MM.1S (cell line): ENCODE results near the gene STXBP1.

Source experiments
- DNase-seq: peaks from one replicate; pipeline ENCODE4 v3.0.0-alpha.2; 2015
- H2AFZ ChIP-seq: fragments of 300-600 bp; sonication (generic); 2 replicates; pipeline ENCODE4 v1.6.0; 2016; ENCODE audit warnings: antibody characterized with exemption, low read length
- H3F3A ChIP-seq: fragments of 300-600 bp; sonication (generic); 2 replicates; pipeline ENCODE4 v1.6.1; 2016; ENCODE audit warnings: mild to moderate bottlenecking, antibody characterized with exemption, low read length, moderate library complexity, mixed read lengths; ENCODE audit not compliant: insufficient read depth
- H3K27ac ChIP-seq: fragments of 300-600 bp; sonication (generic); 2 replicates; pipeline ENCODE4 v1.5.1; 2016; ENCODE audit warnings: mild to moderate bottlenecking, low read length
- H3K27me3 ChIP-seq: fragments of 300-600 bp; sonication (generic); replicated peaks from 2 replicates; pipeline ENCODE4 v1.6.0; 2016; ENCODE audit warnings: low read length; ENCODE audit not compliant: insufficient read depth
- H3K36me3 ChIP-seq: fragments of 300-600 bp; sonication (generic); replicated peaks from 2 replicates; pipeline ENCODE4 v1.6.1; 2016; ENCODE audit warnings: mild to moderate bottlenecking, low read length, mixed read lengths; ENCODE audit not compliant: insufficient read depth
- H3K4me1 ChIP-seq: fragments of 300-600 bp; sonication (generic); 2 replicates; pipeline ENCODE4 v1.6.1; 2016; ENCODE audit warnings: low read length, mixed read lengths
- H3K4me2 ChIP-seq: fragments of 300-600 bp; sonication (generic); 2 replicates; pipeline ENCODE4 v1.6.0; 2016; ENCODE audit warnings: low read depth, low read length
- H3K4me3 ChIP-seq: fragments of 300-600 bp; sonication (generic); 2 replicates; pipeline ENCODE4 v1.5.1; 2016; ENCODE audit warnings: low read length, mixed read lengths
- H3K79me2 ChIP-seq: fragments of 300-600 bp; sonication (generic); 2 replicates; pipeline ENCODE4 v1.6.1; 2016; ENCODE audit warnings: mixed run types, low read length, mixed read lengths
- H3K9ac ChIP-seq: fragments of 300-600 bp; sonication (generic); 2 replicates; pipeline ENCODE4 v1.6.1; 2016; ENCODE audit warnings: low read length, mixed read lengths
- H3K9me2 ChIP-seq: fragments of 300-600 bp; sonication (generic); replicated peaks from 2 replicates; pipeline ENCODE4 v1.6.1; 2016; ENCODE audit warnings: mild to moderate bottlenecking, low read length, mixed read lengths; ENCODE audit not compliant: insufficient read depth
- H3K9me3 ChIP-seq: fragments of 300-600 bp; sonication (generic); replicated peaks from 2 replicates; pipeline ENCODE4 v1.6.1; 2016; ENCODE audit warnings: mild to moderate bottlenecking, low read length, mixed read lengths; ENCODE audit not compliant: insufficient read depth
- H4K20me1 ChIP-seq: fragments of 300-600 bp; sonication (generic); 2 replicates; pipeline ENCODE4 v1.6.1; 2016; ENCODE audit warnings: mild to moderate bottlenecking, low read length, moderate library complexity, mixed read lengths; ENCODE audit not compliant: insufficient read depth
- CTCF ChIP-seq: fragments of 300-600 bp; sonication (generic); IDR thresholded peaks from 2 replicates; pipeline ENCODE4 v1.5.1; 2016; ENCODE audit warnings: antibody characterized with exemption, low read length, mixed read lengths
- EZH2 ChIP-seq: fragments of 300-600 bp; sonication (generic); optimal IDR thresholded peaks from 2 replicates; pipeline ENCODE3; 2017; ENCODE audit warnings: low read depth, mild to moderate bottlenecking, antibody characterized with exemption, low read length, mixed read lengths
- EZH2phosphoT487 ChIP-seq: fragments of 300-600 bp; sonication (generic); IDR thresholded peaks from 2 replicates; pipeline ENCODE4 v1.6.1; 2018; ENCODE audit warnings: antibody characterized with exemption, low read length

The STXBP1 gene

GRCh38 chr9:127611899-127612790 lies at the start of gene STXBP1:
Gene STXBP1 (plus strand): TSS chr9:127612277. CDS start chr9:127612404, 127 bp downstream.
- peak within 1 kb of the TSS; percentile 92 for H2AFZ ChIP-seq
- no peak for TF ChIP-seq EZH2
- TF ChIP-seq CTCF, result peak; percentile 9; the same call in 1 of the 2 replicates
- peak within 1 kb of the TSS; percentile 72 for H3K4me2 ChIP-seq
- peak within 1 kb of the TSS; percentile 80 for H3K4me3 ChIP-seq
- peaks cover 17% of the 10 kb centered on the region for H3K4me1 ChIP-seq
- DNase-seq, result peak; percentile 91
- H3K36me3 ChIP-seq, result no peaks in the 10 kb centered on the region
- H3K79me2 ChIP-seq, result no peaks in the 10 kb centered on the region
- H3K27me3 ChIP-seq, result no peaks in the 10 kb centered on the region
- no peaks in the 10 kb centered on the region for H3K9me3 ChIP-seq
- H4K20me1 ChIP-seq, result no peaks in the 10 kb centered on the region
- H3K9ac ChIP-seq, result peak within 1 kb of the TSS; percentile 62; the same call in 1 of the 2 replicates
- no peak within 1 kb of the TSS for H3K27ac ChIP-seq
- peaks cover 11% of the 10 kb centered on the region for H3F3A ChIP-seq
- H3K9me2 ChIP-seq, result no peaks in the 10 kb centered on the region

- no peak overlapping the region for H3K4me3 ChIP-seq
- H3K4me1 ChIP-seq, result 0 out of 2 replicates have a peak, but pooled peaks cover 3% of the 10 kb centered on the region
- no peak for TF ChIP-seq EZH2
- TF ChIP-seq CTCF, result no peak
- no peak for TF ChIP-seq EZH2phosphoT487
Observed at GRCh38 chr9:127562279-127562796, 49.7 kb upstream of the STXBP1 start.

GRCh38 chr9:127562841-127563401 lies 49.2 kb upstream of the STXBP1 start:
- H4K20me1 ChIP-seq, result no peaks in the 10 kb centered on the region
- H3K4me3 ChIP-seq, result no peak overlapping the region
- no peaks in the 10 kb centered on the region for H3K27me3 ChIP-seq
- no peak overlapping the region for H3K27ac ChIP-seq
- TF ChIP-seq CTCF, result no peak
- TF ChIP-seq EZH2phosphoT487, result no peak
- no peak for TF ChIP-seq EZH2
- DNase-seq, result no peak
- no peaks in the 10 kb centered on the region for H3K9me2 ChIP-seq
- H3K79me2 ChIP-seq, result no peaks in the 10 kb centered on the region
- H3K9me3 ChIP-seq, result no peaks in the 10 kb centered on the region
- H3F3A ChIP-seq, result no peaks in the 10 kb centered on the region
- H3K36me3 ChIP-seq, result no peaks in the 10 kb centered on the region
- H3K9ac ChIP-seq, result no peak overlapping the region
- no peak overlapping the region for H3K4me2 ChIP-seq
- H3K4me1 ChIP-seq, result no peaks in the 10 kb centered on the region
- H2AFZ ChIP-seq, result no peak overlapping the region

More at GRCh38 chr9:127562279-127562796, 49.7 kb upstream of the STXBP1 start:
- no peak for DNase-seq
- H4K20me1 ChIP-seq, result no peaks in the 10 kb centered on the region
- no peaks in the 10 kb centered on the region for H3K9me2 ChIP-seq
- no peak overlapping the region for H3K27ac ChIP-seq
- no peak overlapping the region for H3K4me2 ChIP-seq
- H3F3A ChIP-seq, result no peaks in the 10 kb centered on the region
- no peak overlapping the region for H3K9ac ChIP-seq
- H3K79me2 ChIP-seq, result no peaks in the 10 kb centered on the region
- H3K36me3 ChIP-seq, result no peaks in the 10 kb centered on the region
- H3K9me3 ChIP-seq, result no peaks in the 10 kb centered on the region
- no peaks in the 10 kb centered on the region for H3K27me3 ChIP-seq
- H2AFZ ChIP-seq, result no peak overlapping the region
